Hepatocyte (in vitro differentiated cells): ENCODE data around the gene VPS13D. TPM values are rescaled to one million over a fixed set of nuclear protein-coding genes. Genes with fewer than 3 reads are reported as not detected.

Experiments
- DNase-seq: peaks from one replicate; pipeline ENCODE4 v3.0.0-alpha.2; 2016; ENCODE audit warnings: low spot score
- H2AFZ ChIP-seq: fragments of 200-600 bp; sonication (generic); 2 replicates; pipeline ENCODE4 v1.6.0; 2016; ENCODE audit warnings: antibody characterized with exemption, mild to moderate bottlenecking
- H3K27ac ChIP-seq: fragments of 200-600 bp; sonication (generic); 2 replicates; pipeline ENCODE4 v1.5.1; 2016; ENCODE audit warnings: mild to moderate bottlenecking
- H3K27me3 ChIP-seq: fragments of 200-600 bp; sonication (generic); 2 replicates; pipeline ENCODE4 v1.6.1; 2016
- H3K36me3 ChIP-seq: fragments of 200-600 bp; sonication (generic); replicated peaks from 2 replicates; pipeline ENCODE4 v1.5.1; 2016; ENCODE audit warnings: low read depth; ENCODE audit not compliant: insufficient read depth
- H3K4me1 ChIP-seq: fragments of 200-600 bp; sonication (generic); 2 replicates; pipeline ENCODE4 v1.5.1; 2016; ENCODE audit warnings: mild to moderate bottlenecking, moderate library complexity; ENCODE audit not compliant: insufficient read depth
- H3K4me2 ChIP-seq: fragments of 200-600 bp; sonication (generic); 2 replicates; pipeline ENCODE4 v1.6.0; 2016
- H3K4me3 ChIP-seq: fragments of 200-600 bp; sonication (generic); 2 replicates; pipeline ENCODE4 v1.5.1; 2016; ENCODE audit warnings: mild to moderate bottlenecking
- H3K79me2 ChIP-seq: fragments of 200-600 bp; sonication (generic); 2 replicates; pipeline ENCODE4 v1.6.0; 2017; ENCODE audit warnings: mild to moderate bottlenecking
- H3K9me2 ChIP-seq: fragments of 200-600 bp; sonication (generic); replicated peaks from 2 replicates; pipeline ENCODE4 v1.6.0; 2017; ENCODE audit warnings: mild to moderate bottlenecking; ENCODE audit not compliant: insufficient read depth
- H3K9me3 ChIP-seq: fragments of 200-600 bp; sonication (generic); 2 replicates; pipeline ENCODE4 v1.5.1; 2016; ENCODE audit warnings: low read depth, mild to moderate bottlenecking
- H4K20me1 ChIP-seq: fragments of 200-600 bp; sonication (generic); 2 replicates; pipeline ENCODE4 v1.6.0; 2016; ENCODE audit warnings: mild to moderate bottlenecking; ENCODE audit not compliant: insufficient read depth, poor library complexity, severe bottlenecking
- EZH2 ChIP-seq: fragments of 200-600 bp; sonication (generic); IDR thresholded peaks from 2 replicates; pipeline ENCODE4 v1.6.1; 2016; ENCODE audit warnings: antibody characterized with exemption, mild to moderate bottlenecking, borderline replicate concordance
- EZH2phosphoT487 ChIP-seq: fragments of 200-600 bp; sonication (generic); IDR thresholded peaks from one replicate; pipeline ENCODE4 v1.6.1; 2018; ENCODE audit warnings: antibody characterized with exemption, mild to moderate bottlenecking, low read depth, moderate library complexity; ENCODE audit not compliant: unreplicated experiment, severe bottlenecking
- WGBS: methylation state at CpG from one replicate; pipeline ENCODE4 v1.1.6; 2016; ENCODE audit warnings: low lambda C conversion rate; ENCODE audit errors: missing lambda C conversion rate; 5-methylcytosine and 5-hydroxymethylcytosine counted together
- polyA plus RNA-seq: library from polyadenylated mRNA; unstranded; fragments of >200 nt; fragmentation: Nextera tagmentation; extraction: Ambion mirVana; gene quantifications from 2 replicates; pipeline ENCODE4 v1.2.1, GENCODE V29; 2016
- total RNA-seq: library from RNA; depleted of rRNA; stranded (reverse); fragments of >200 nt; gene quantifications from 2 replicates; pipeline ENCODE4 v1.2.3, GENCODE V29; 2014
- TF ChIP-seq, protein P1 (sequence below): fragments of 200-600 bp; sonication (generic); IDR thresholded peaks from 2 replicates; pipeline ENCODE4 v1.5.1; 2016; ENCODE audit warnings: antibody characterized with exemption, mild to moderate bottlenecking; ENCODE audit not compliant: poor library complexity

The VPS13D gene
- total and polyA plus RNA-seq, 2 experiments from 2014 or later = 7.3 to 32.2 TPM

DNA sequence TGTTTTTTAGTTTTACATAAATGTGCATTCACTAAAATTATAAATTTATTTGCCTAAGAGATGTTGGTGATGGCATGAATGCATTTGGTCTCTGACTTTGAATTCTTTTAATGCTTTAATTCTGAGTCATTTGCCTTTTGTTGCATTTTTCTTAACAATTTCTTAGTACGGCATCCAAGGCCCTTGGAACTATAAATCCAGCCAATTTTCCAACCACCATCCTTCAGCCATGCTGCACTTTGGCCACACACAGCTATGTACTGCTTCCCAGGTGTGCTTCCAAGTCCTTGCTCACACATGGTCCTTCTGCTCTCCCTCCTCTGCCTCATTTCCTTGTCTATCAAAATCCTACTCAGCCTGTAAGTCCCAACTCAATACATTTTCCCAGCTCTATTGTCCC is 227.1 kb downstream of the VPS13D start:
- H3K4me2 ChIP-seq = no peak overlapping the region
- H3K27me3 ChIP-seq = no peaks in the 10 kb centered on the region
- peaks cover 49% of the 10 kb centered on the region for H3K4me1 ChIP-seq
- H3K36me3 ChIP-seq = no peaks in the 10 kb centered on the region
- no peaks in the 10 kb centered on the region for H3K9me2 ChIP-seq
- H3K79me2 ChIP-seq = peaks cover 2% of the 10 kb centered on the region
- no peak for TF ChIP-seq EZH2
- no peaks in the 10 kb centered on the region for H3K9me3 ChIP-seq
- H4K20me1 ChIP-seq = no peaks in the 10 kb centered on the region
- no peak overlapping the region for H3K27ac ChIP-seq
- 79% methylated on average over 1 of the region's 1 CpG for WGBS
- H3K4me3 ChIP-seq = no peak overlapping the region
- H2AFZ ChIP-seq = no peak overlapping the region
- DNase-seq = no peak

DNA sequence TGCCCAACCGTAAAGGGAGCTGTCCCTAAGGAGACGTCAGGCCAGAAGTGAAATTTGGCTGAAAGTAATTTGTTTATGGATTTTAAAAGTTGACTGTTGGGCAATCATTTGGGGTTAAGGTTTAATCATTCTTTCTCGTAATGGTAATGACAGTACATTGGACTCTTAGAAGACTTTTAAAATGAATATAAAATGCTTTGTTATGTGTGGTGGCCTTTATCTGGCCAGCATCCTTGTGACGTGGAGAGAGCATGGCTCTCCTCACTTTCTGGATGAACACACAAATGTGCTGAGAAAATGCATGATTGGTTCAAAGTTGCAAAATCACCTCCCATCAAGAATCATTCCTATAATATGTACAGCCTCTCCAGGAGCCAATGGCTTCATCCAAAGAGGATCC is 227.9 kb downstream of the VPS13D start:
- no peak overlapping the region for H2AFZ ChIP-seq
- H3K79me2 ChIP-seq = peaks cover 2% of the 10 kb centered on the region
- 77% methylated on average over 4 of the region's 4 CpGs for WGBS
- peaks cover 57% of the 10 kb centered on the region for H3K4me1 ChIP-seq
- no peaks in the 10 kb centered on the region for H4K20me1 ChIP-seq
- no peaks in the 10 kb centered on the region for H3K9me2 ChIP-seq
- no peak overlapping the region for H3K27ac ChIP-seq
- no peaks in the 10 kb centered on the region for H3K36me3 ChIP-seq
- no peaks in the 10 kb centered on the region for H3K9me3 ChIP-seq
- no peak overlapping the region for H3K4me2 ChIP-seq
- H3K4me3 ChIP-seq = no peak overlapping the region
- no peak for TF ChIP-seq EZH2
- no peak for TF ChIP-seq EZH2phosphoT487
- TF ChIP-seq, protein P1, sequence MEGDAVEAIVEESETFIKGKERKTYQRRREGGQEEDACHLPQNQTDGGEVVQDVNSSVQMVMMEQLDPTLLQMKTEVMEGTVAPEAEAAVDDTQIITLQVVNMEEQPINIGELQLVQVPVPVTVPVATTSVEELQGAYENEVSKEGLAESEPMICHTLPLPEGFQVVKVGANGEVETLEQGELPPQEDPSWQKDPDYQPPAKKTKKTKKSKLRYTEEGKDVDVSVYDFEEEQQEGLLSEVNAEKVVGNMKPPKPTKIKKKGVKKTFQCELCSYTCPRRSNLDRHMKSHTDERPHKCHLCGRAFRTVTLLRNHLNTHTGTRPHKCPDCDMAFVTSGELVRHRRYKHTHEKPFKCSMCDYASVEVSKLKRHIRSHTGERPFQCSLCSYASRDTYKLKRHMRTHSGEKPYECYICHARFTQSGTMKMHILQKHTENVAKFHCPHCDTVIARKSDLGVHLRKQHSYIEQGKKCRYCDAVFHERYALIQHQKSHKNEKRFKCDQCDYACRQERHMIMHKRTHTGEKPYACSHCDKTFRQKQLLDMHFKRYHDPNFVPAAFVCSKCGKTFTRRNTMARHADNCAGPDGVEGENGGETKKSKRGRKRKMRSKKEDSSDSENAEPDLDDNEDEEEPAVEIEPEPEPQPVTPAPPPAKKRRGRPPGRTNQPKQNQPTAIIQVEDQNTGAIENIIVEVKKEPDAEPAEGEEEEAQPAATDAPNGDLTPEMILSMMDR = no peak
- H3K27me3 ChIP-seq = no peaks in the 10 kb centered on the region
- no peak for DNase-seq

DNA sequence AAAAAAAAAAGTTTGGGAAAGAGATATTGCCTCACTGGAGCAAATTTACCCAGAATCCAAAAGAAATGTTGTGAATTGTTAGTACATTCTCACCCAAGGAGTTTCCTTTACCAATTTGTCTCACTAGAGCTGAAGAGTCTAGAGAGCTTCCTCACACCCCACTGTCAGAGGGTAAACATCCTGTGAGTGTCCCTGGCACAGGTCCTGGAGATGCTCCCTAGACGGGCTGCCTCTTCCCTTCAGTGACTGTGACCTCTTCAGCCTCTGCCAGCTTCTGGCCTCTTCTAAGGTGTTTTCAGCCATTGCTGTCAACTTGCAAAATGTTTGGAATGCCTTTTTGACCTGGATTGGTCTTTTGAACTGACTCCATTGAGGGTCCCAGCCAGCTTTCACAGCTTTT is 228.7 kb downstream of the VPS13D start:
- TF ChIP-seq, protein P1 = no peak
- TF ChIP-seq EZH2 = no peak
- H4K20me1 ChIP-seq = no peaks in the 10 kb centered on the region
- H2AFZ ChIP-seq = no peak overlapping the region
- no peak for DNase-seq
- peaks cover 55% of the 10 kb centered on the region for H3K4me1 ChIP-seq
- H3K36me3 ChIP-seq = no peaks in the 10 kb centered on the region
- H3K4me3 ChIP-seq = no peak overlapping the region
- no peaks in the 10 kb centered on the region for H3K27me3 ChIP-seq
- H3K27ac ChIP-seq = no peak overlapping the region
- H3K79me2 ChIP-seq = peaks cover 2% of the 10 kb centered on the region
- H3K9me2 ChIP-seq = no peaks in the 10 kb centered on the region
- 65% methylated on average over 1 of the region's 1 CpG for WGBS
- H3K4me2 ChIP-seq = no peak overlapping the region
- H3K9me3 ChIP-seq = no peaks in the 10 kb centered on the region

DNA sequence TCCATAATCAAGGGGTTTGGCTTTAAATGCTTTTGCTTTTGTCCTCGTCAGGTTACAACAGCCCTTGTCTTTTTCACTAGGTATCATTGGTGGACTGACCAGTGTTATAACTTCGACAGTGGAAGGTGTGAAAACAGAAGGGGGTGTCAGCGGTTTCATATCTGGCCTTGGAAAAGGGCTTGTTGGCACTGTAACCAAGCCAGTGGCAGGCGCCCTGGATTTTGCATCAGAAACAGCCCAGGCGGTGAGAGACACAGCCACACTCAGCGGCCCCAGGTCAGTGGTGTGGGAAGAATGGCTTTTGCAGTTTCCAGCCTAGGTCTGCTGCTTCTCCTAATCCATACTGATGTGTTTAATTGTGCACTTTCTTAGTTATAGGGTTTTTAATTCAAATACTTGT is 230.3 kb downstream of the VPS13D start:
- no peak overlapping the region for H3K4me2 ChIP-seq
- H3K36me3 ChIP-seq = no peaks in the 10 kb centered on the region
- H3K79me2 ChIP-seq = peaks cover 2% of the 10 kb centered on the region
- H3K9me3 ChIP-seq = no peaks in the 10 kb centered on the region
- H4K20me1 ChIP-seq = no peaks in the 10 kb centered on the region
- H3K4me1 ChIP-seq = peaks cover 54% of the 10 kb centered on the region
- H2AFZ ChIP-seq = no peak overlapping the region
- H3K4me3 ChIP-seq = no peak overlapping the region
- peak overlapping the region; percentile 26 for H3K27ac ChIP-seq
- 96% methylated on average over 6 of the region's 6 CpGs for WGBS
- TF ChIP-seq EZH2 (no peak), EZH2phosphoT487 (no peak)
- TF ChIP-seq, protein P1 = no peak
- DNase-seq = no peak
- no peaks in the 10 kb centered on the region for H3K9me2 ChIP-seq
- H3K27me3 ChIP-seq = no peaks in the 10 kb centered on the region
